GM12878 (cell line): ENCODE results near the gene SPINDOC. TPM values are rescaled to one million over a fixed set of nuclear protein-coding genes. Genes with fewer than 3 reads are reported as not detected.

Experiments
- ATAC-seq: fragments of 200-7000 bp; cut with Tn5 transposase; 3 replicates; pipeline ENCODE4 v1.9.1; 2020; ENCODE audit warnings: mild to moderate bottlenecking, moderate library complexity
- BruUV-seq: library from RNA; stranded (reverse); fragments of 400-500 nt; replicated peaks from 2 replicates; lab custom pipeline; 2021; lab: Mats Ljungman, UMichigan
- CTCF ChIA-PET: fragments of 300-600 bp; sonication (Branson Sonifier 250); formaldehyde crosslinking; extraction: SDS; loops from one replicate; lab custom pipeline; 2021; ENCODE audit warnings: inconsistent platforms; lab: Yijun Ruan, JAX
- POLR2A ChIA-PET: fragments of 350-600 bp; formaldehyde crosslinking; extraction: SDS; loops from one replicate; lab custom pipeline; 2021; ENCODE audit warnings: inconsistent platforms; lab: Charles Lee
- RAD21 ChIA-PET: fragments of 300-600 bp; sonication (Branson Sonifier 250); formaldehyde crosslinking; loops from one replicate; lab custom pipeline; 2023; ENCODE audit warnings: antibody characterized with exemption; ENCODE audit not compliant: unreplicated experiment; lab: Charles Lee
- SMC1A ChIA-PET: fragments of 300-600 bp; sonication (Branson Sonifier 250); formaldehyde crosslinking; loops from one replicate; lab custom pipeline; 2023; ENCODE audit not compliant: unreplicated experiment, uncharacterized antibody; lab: Charles Lee
- DNase-seq: peaks from one replicate; pipeline ENCODE4 v3.0.0-alpha.2; 2011; ENCODE audit warnings: low read depth, low spot score
- FAIRE-seq: peaks from 3 replicates; lab custom pipeline; 2011; peaks lifted over from hg19 to GRCh38; lab: Jason Lieb, UNC
- H2AFZ ChIP-seq: 2 replicates; pipeline ENCODE4 v1.6.0; 2011; ENCODE audit warnings: low read depth, low read length, control low read depth; ENCODE audit not compliant: control insufficient read depth
- H3K27ac ChIP-seq: 2 replicates; pipeline ENCODE4 v1.5.1; 2011; ENCODE audit warnings: control low read depth; ENCODE audit not compliant: control insufficient read depth, insufficient read depth
- H3K27me3 ChIP-seq, 2 experiments: replicated peaks in 1 of 2; 2 replicates each; pipeline versions ENCODE4 v1.6.0 to v1.6.1; 2011; ENCODE audit warnings: low read length in 1 of 2; ENCODE audit not compliant: control insufficient read depth in 2 of 2, insufficient read depth in 2 of 2
- H3K36me3 ChIP-seq, 2 experiments: 2 replicates each; pipeline ENCODE4 v1.5.1; 2011; ENCODE audit warnings: low read length in 1 of 2; ENCODE audit not compliant: control insufficient read depth in 2 of 2, insufficient read depth in 2 of 2
- H3K4me1 ChIP-seq: 2 replicates; pipeline ENCODE4 v1.6.1; 2011; ENCODE audit warnings: mild to moderate bottlenecking, low read length, moderate library complexity, mixed read lengths; ENCODE audit not compliant: control insufficient read depth, insufficient read depth
- H3K4me2 ChIP-seq: 2 replicates; pipeline ENCODE4 v1.6.0; 2011; ENCODE audit warnings: control low read depth; ENCODE audit not compliant: control insufficient read depth, insufficient read depth
- H3K4me3 ChIP-seq: fragments of 200-600 bp; sonication (generic); 2 replicates; pipeline ENCODE4 v1.5.1; 2016
- H3K79me2 ChIP-seq: 2 replicates; pipeline ENCODE4 v1.6.0; 2011; ENCODE audit warnings: low read length; ENCODE audit not compliant: control insufficient read depth, insufficient read depth
- H3K9ac ChIP-seq: 2 replicates; pipeline ENCODE4 v1.8.0; 2011; ENCODE audit warnings: low read length, control low read depth, mixed read lengths; ENCODE audit not compliant: control insufficient read depth, insufficient read depth
- H3K9me3 ChIP-seq: replicated peaks from 3 replicates; pipeline ENCODE4 v1.5.1; 2011; ENCODE audit warnings: mild to moderate bottlenecking, low read length; ENCODE audit not compliant: control insufficient read depth, insufficient read depth
- H4K20me1 ChIP-seq: 2 replicates; pipeline ENCODE4 v1.6.0; 2011; ENCODE audit not compliant: control insufficient read depth, insufficient read depth
- CTCF ChIP-seq, 3 experiments: IDR thresholded peaks in 2 of 3; conservative IDR thresholded peaks in 1 of 3; 2 replicates each; pipeline ENCODE4 v1.5.1; 2011; ENCODE audit warnings: low read depth in 3 of 3, low read length in 3 of 3, mild to moderate bottlenecking in 3 of 3, control low read depth in 2 of 3, moderate library complexity in 2 of 3, inconsistent platforms in 1 of 3, mixed read lengths in 1 of 3; ENCODE audit not compliant: control insufficient read depth in 2 of 3, insufficient read depth in 1 of 3; ENCODE audit errors: extremely low read depth in 1 of 3
- DPF2 ChIP-seq: fragments of 450-650 bp; IDR thresholded peaks from 2 replicates; pipeline ENCODE4 v1.6.1; 2017; ENCODE audit warnings: mild to moderate bottlenecking
- HDGF ChIP-seq: fragments of 450-650 bp; IDR thresholded peaks from 2 replicates; pipeline ENCODE4 v1.6.1; 2016; ENCODE audit warnings: antibody characterized with exemption
- MEF2B ChIP-seq: fragments of 450-650 bp; IDR thresholded peaks from 2 replicates; pipeline ENCODE4 v1.6.1; 2018; ENCODE audit warnings: mild to moderate bottlenecking, moderate library complexity; ENCODE audit not compliant: partially characterized antibody, poor library complexity, severe bottlenecking
- POLR2A ChIP-seq: IDR thresholded peaks from 2 replicates; pipeline ENCODE4 v1.6.1; 2011; ENCODE audit warnings: low read depth, mild to moderate bottlenecking, low read length
- POU2F2 ChIP-seq: IDR thresholded peaks from 3 replicates; pipeline ENCODE4 v1.6.1; 2011; ENCODE audit warnings: low read depth, mild to moderate bottlenecking, low read length, borderline replicate concordance
- RAD21 ChIP-seq: IDR thresholded peaks from 2 replicates; pipeline ENCODE4 v1.6.1; 2011; ENCODE audit warnings: mild to moderate bottlenecking, low read depth, low read length, moderate library complexity; ENCODE audit not compliant: insufficient read depth
- WGBS: methylation state at CpG from one replicate; pipeline ENCODE4 v1.1.6; 2016; ENCODE audit warnings: low lambda C conversion rate; ENCODE audit not compliant: insufficient replicate concordance, insufficient coverage; ENCODE audit errors: missing lambda C conversion rate; 5-methylcytosine and 5-hydroxymethylcytosine counted together
- in situ Hi-C: fragments of 300-500 bp; cut with MboI; formaldehyde crosslinking; loops from 9 replicates; pipeline ENCODE4 v1.14.3; 2018; ENCODE audit warnings: mixed read lengths
- intact Hi-C: fragments of 100-400 bp; cut with micrococcal nuclease; formaldehyde crosslinking; loops from one replicate; pipeline ENCODE4 v1.14.2; 2022; ENCODE audit not compliant: unreplicated experiment
- polyA plus RNA-seq, 11 experiments: library from polyadenylated mRNA; depleted of rRNA in 4 of 11; unstranded in 6 of 11; stranded (reverse) in 5 of 11; fragments of >200 nt; fragmentation: Nextera tagmentation in 4 of 11; fragmentation: Illumina TruSeq in 1 of 11; extraction: Ambion mirVana in 4 of 11; extraction: Trizol in 1 of 11; gene quantifications; 1 replicate in 1 of 11; 2 replicates in 10 of 11; pipeline versions ENCODE4 v1.2.1 to v1.2.3, GENCODE V29; 2011 to 2016; ENCODE audit warnings: inconsistent platforms in 2 of 11, missing spikeins in 2 of 11, low read depth in 1 of 11
- total RNA-seq, 4 experiments: library from RNA; depleted of rRNA in 3 of 4; stranded (reverse); fragments of >200 nt in 3 of 4; fragmentation: Illumina TruSeq in 1 of 4; extraction: Trizol in 1 of 4; gene quantifications; 2 replicates each; pipeline versions ENCODE4 v1.2.1 to v1.2.3, GENCODE V29; 2013 to 2021

SPINDOC gene
- total and polyA plus RNA-seq, 10 of the 15 experiments (the other 5 are each of a cell fraction or from before 2014, with no cell fraction given): 0.88 to 38.2 (median 16.9) TPM

- intact Hi-C loops: no loop called here
- TF ChIP-seq MEF2B: peak; percentile 77
- 0 out of 2 replicates have a peak, but pooled peaks have one; percentile 33 for TF ChIP-seq DPF2
- TF ChIP-seq HDGF: no peak
- peak; percentile 34 to 41 (median 38); a peak in 3 of 6 replicates for TF ChIP-seq CTCF (IDR thresholded peaks at IDR 0.05 in 2 of 3, conservative IDR thresholded peaks at IDR 0.05 in 1 of 3; ENCODE audit: control insufficient read depth in 2 of 3, extremely low read depth in 1 of 3, insufficient read depth in 1 of 3, low read depth in 3 of 3, low read length in 3 of 3)
- 0 out of 2 replicates have a peak, but pooled peaks have one; percentile 13 for TF ChIP-seq POLR2A
- TF ChIP-seq RAD21: peak; percentile 51
- no peak for TF ChIP-seq POU2F2
- TF ChIP-seq, all 136 proteins: peak for 5
- BruUV-seq: no TSS peak
- ChIA-PET SMC1A (interaction anchor here (18.4 kb wide), 1 partner anchor 118 kb away, joined by 234 read pairs; no protein-coding TSS in a partner anchor), CTCF (interaction anchor here (1.1 to 1.8 kb wide), 3 partner anchors 77 to 319 kb away, joined by 3 to 8 read pairs (median 4); no protein-coding TSS in a partner anchor), RAD21 (interaction anchor here (0.6 to 1.5 kb wide), 4 partner anchors 8 to 302 kb away, joined by 3 to 4 read pairs (median 3); partner anchors contain the start of gene OTUB1), POLR2A (interaction anchor here (0.8 kb wide), 1 partner anchor 41 kb away, joined by 3 read pairs; no protein-coding TSS in a partner anchor)
- WGBS: 92% methylated on average over 8 of the region's 8 CpGs
- Histone ChIP-seq H3K27me3 (no peaks in the 10 kb centered on the region), H3K4me3 (no peak overlapping the region), H3K4me1 (peaks cover 5% of the 10 kb centered on the region), H3K9ac (no peak overlapping the region), H3K4me2 (no peak overlapping the region), H3K27ac (no peak overlapping the region), H3K9me3 (no peaks in the 10 kb centered on the region), H4K20me1 (no peaks in the 10 kb centered on the region), H3K79me2 (no peaks in the 10 kb centered on the region), H2AFZ (no peak overlapping the region), H3K36me3 (peaks cover 3 to 4% of the 10 kb centered on the region in 2 experiments)
- ATAC-seq (peak; percentile 80), DNase-seq (no peak), FAIRE-seq (no peak)
- in situ Hi-C loops: no loop called here
These were observed 16.7 kb downstream of the SPINDOC start for GRCh38 chr11:63829823-63830489.
